Neural cell (in vitro differentiated cells): ENCODE measurements around the gene TFDP2. TPM values are rescaled to one million over a fixed set of nuclear protein-coding genes. Genes with fewer than 3 reads are reported as not detected.
A peak's percentile ranks its signal among the peaks of the same experiment; 100 is the strongest.
"Not testable (repeated sequence)": the region's sequence is repeated elsewhere in the genome, so short reads cannot be mapped to it uniquely, and the experiment has no call there.

Experiments
- H2AFZ ChIP-seq: fragments of 200-600, 300-800 bp; sonication (generic), shearing (Covaris generic); 2 replicates; pipeline ENCODE4 v1.6.0; 2014; ENCODE audit warnings: low read depth, mild to moderate bottlenecking, antibody characterized with exemption, low read length, moderate library complexity
- H3F3A ChIP-seq: fragments of 200-600 bp; shearing (Covaris generic); 2 replicates; pipeline ENCODE4 v1.6.1; 2016; ENCODE audit warnings: mild to moderate bottlenecking, moderate library complexity, mixed read lengths, antibody characterized with exemption, low read length; ENCODE audit not compliant: insufficient read depth, poor library complexity, severe bottlenecking
- H3K27ac ChIP-seq: fragments of 200-600, 300-800 bp; sonication (generic), shearing (Covaris generic); 2 replicates; pipeline ENCODE4 v1.5.1; 2014; ENCODE audit warnings: mild to moderate bottlenecking, low read length, moderate library complexity
- H3K27me3 ChIP-seq: fragments of 300-800, 200-600 bp; sonication (generic), shearing (Covaris generic); 2 replicates; pipeline ENCODE4 v1.6.0; 2014; ENCODE audit warnings: mild to moderate bottlenecking, low read depth, low read length, moderate library complexity; ENCODE audit not compliant: insufficient read depth
- H3K36me3 ChIP-seq: fragments of 300-800, 200-600 bp; sonication (generic), shearing (Covaris generic); 2 replicates; pipeline ENCODE4 v1.5.1; 2014; ENCODE audit warnings: mild to moderate bottlenecking, antibody characterized with exemption, low read length, moderate library complexity; ENCODE audit not compliant: insufficient read depth
- H3K4me2 ChIP-seq: fragments of 300-800, 200-600 bp; sonication (generic), shearing (Covaris generic); 2 replicates; pipeline ENCODE4 v1.6.0; 2014; ENCODE audit warnings: mild to moderate bottlenecking, low read length
- H3K4me3 ChIP-seq: fragments of 300-800, 200-600 bp; sonication (generic), shearing (Covaris generic); 2 replicates; pipeline ENCODE4 v1.5.1; 2014; ENCODE audit warnings: mild to moderate bottlenecking, low read length, moderate library complexity
- H3K79me2 ChIP-seq: fragments of 200-600 bp; shearing (Covaris generic); replicated peaks from 2 replicates; pipeline ENCODE4 v1.6.0; 2014; ENCODE audit warnings: mild to moderate bottlenecking, low read length, moderate library complexity; ENCODE audit not compliant: insufficient read depth
- H3K9ac ChIP-seq: fragments of 300-800, 200-600 bp; sonication (generic), shearing (Covaris generic); 2 replicates; pipeline ENCODE4 v1.6.1; 2016; ENCODE audit warnings: mild to moderate bottlenecking, low read length, mixed read lengths
- H3K9me2 ChIP-seq: fragments of 200-600 bp; shearing (Covaris generic); 2 replicates; pipeline ENCODE4 v1.6.1; 2016; ENCODE audit warnings: mild to moderate bottlenecking, low read length, mixed read lengths; ENCODE audit not compliant: insufficient read depth
- H3K9me3 ChIP-seq: fragments of 200-600, 300-800 bp; sonication (generic), shearing (Covaris generic); 2 replicates; pipeline ENCODE4 v1.6.1; 2016; ENCODE audit warnings: mild to moderate bottlenecking, mixed run types, low read length, moderate library complexity, mixed read lengths
- H4K20me1 ChIP-seq: fragments of 200-600 bp; shearing (Covaris generic); 2 replicates; pipeline ENCODE4 v1.6.1; 2016; ENCODE audit warnings: mild to moderate bottlenecking, mixed run types; ENCODE audit not compliant: insufficient read depth
- CTCF ChIP-seq: fragments of 450-650 bp; IDR thresholded peaks from 2 replicates; pipeline ENCODE4 v1.5.1; 2014; ENCODE audit warnings: antibody characterized with exemption, mild to moderate bottlenecking, moderate library complexity; ENCODE audit not compliant: poor library complexity, severe bottlenecking
- EP300 ChIP-seq: fragments of 450-650 bp; conservative IDR thresholded peaks from 2 replicates; pipeline ENCODE4 v1.6.1; 2014; ENCODE audit warnings: antibody characterized with exemption, mild to moderate bottlenecking, moderate library complexity; ENCODE audit not compliant: poor library complexity, severe bottlenecking
- EZH2 ChIP-seq: fragments of 200-600, 300-800 bp; shearing (Covaris generic), sonication (generic); IDR thresholded peaks from 2 replicates; pipeline ENCODE4 v1.6.1; 2014; ENCODE audit warnings: antibody characterized with exemption, low read length, borderline replicate concordance, mild to moderate bottlenecking; ENCODE audit not compliant: insufficient read depth, poor library complexity, severe bottlenecking
- MXI1 ChIP-seq: fragments of 450-650 bp; conservative IDR thresholded peaks from 2 replicates; pipeline ENCODE4 v1.6.1; 2014; ENCODE audit warnings: antibody characterized with exemption, mild to moderate bottlenecking; ENCODE audit not compliant: poor library complexity, severe bottlenecking
- POLR2AphosphoS5 ChIP-seq: IDR thresholded peaks from 2 replicates; pipeline ENCODE4 v1.6.1; 2012
- RAD21 ChIP-seq: fragments of 450-650 bp; conservative IDR thresholded peaks from 2 replicates; pipeline ENCODE4 v1.6.1; 2014; ENCODE audit warnings: antibody characterized with exemption, mild to moderate bottlenecking, moderate library complexity
- REST ChIP-seq: IDR thresholded peaks from 2 replicates; pipeline ENCODE4 v1.6.1; 2012; ENCODE audit warnings: borderline replicate concordance
- SMC3 ChIP-seq: fragments of 450-650 bp; conservative IDR thresholded peaks from 2 replicates; pipeline ENCODE4 v1.6.1; 2014; ENCODE audit warnings: antibody characterized with exemption, mild to moderate bottlenecking, moderate library complexity; ENCODE audit not compliant: poor library complexity
- TAF1 ChIP-seq: IDR thresholded peaks from 2 replicates; pipeline ENCODE4 v1.6.1; 2012; ENCODE audit warnings: low read depth
- polyA plus RNA-seq: library from polyadenylated mRNA; depleted of rRNA; stranded (reverse); fragments of >200 nt; gene quantifications from 2 replicates; pipeline ENCODE4 v1.2.3, GENCODE V29; 2014

Gene TFDP2
- polyA plus RNA-seq, 1 donor from 2014 or later, result 17.0 TPM

- no peak overlapping the region for H3K4me2 ChIP-seq
- H3K36me3 ChIP-seq, result peaks cover 8% of the 10 kb centered on the region
- TF ChIP-seq TAF1 (no peak), POLR2AphosphoS5 (no peak), MXI1 (no peak), EP300 (no peak), REST (no peak), EZH2 (no peak), SMC3 (no peak), RAD21 (no peak), CTCF (no peak)
- no peak overlapping the region for H2AFZ ChIP-seq
- H3K27me3 ChIP-seq, result no peaks in the 10 kb centered on the region
- H4K20me1 ChIP-seq, result no peaks in the 10 kb centered on the region
- H3K9me2 ChIP-seq, result no peaks in the 10 kb centered on the region
- H3K9ac ChIP-seq, result no peak overlapping the region
- no peak overlapping the region for H3K4me3 ChIP-seq
- H3K27ac ChIP-seq, result no peak overlapping the region
- H3K9me3 ChIP-seq, result no peaks in the 10 kb centered on the region
- no peaks in the 10 kb centered on the region for H3F3A ChIP-seq
- H3K79me2 ChIP-seq, result no peaks in the 10 kb centered on the region
Measured at GRCh38 chr3:141914311-141914710, 235.0 kb downstream of the TFDP2 start.

- Histone ChIP-seq H3K79me2 (no peaks in the 10 kb centered on the region), H3K9me3 (no peaks in the 10 kb centered on the region), H3K4me3 (no peak overlapping the region), H3K27me3 (no peaks in the 10 kb centered on the region), H3K36me3 (peaks cover 13% of the 10 kb centered on the region), H3K9ac (no peak overlapping the region), H3K27ac (no peak overlapping the region), H3K9me2 (no peaks in the 10 kb centered on the region), H3F3A (no peaks in the 10 kb centered on the region), H4K20me1 (no peaks in the 10 kb centered on the region), H2AFZ (no peak overlapping the region), H3K4me2 (no peak overlapping the region)
- TF ChIP-seq REST (no peak), EP300 (no peak), RAD21 (peak; percentile 56), MXI1 (no peak), POLR2AphosphoS5 (no peak), EZH2 (no peak), SMC3 (peak; percentile 56), CTCF (peak; percentile 59)
Measured at GRCh38 chr3:141913150-141913811, 236.1 kb downstream of the TFDP2 start.

- peaks cover 20% of the 10 kb centered on the region for H3K36me3 ChIP-seq
- not testable (repeated sequence) for H3K27me3 ChIP-seq, H2AFZ ChIP-seq, H3K27ac ChIP-seq, H3K4me2 ChIP-seq, H3K9me2 ChIP-seq, H3K4me3 ChIP-seq, H3F3A ChIP-seq, H3K79me2 ChIP-seq, H3K9me3 ChIP-seq, H3K9ac ChIP-seq, H4K20me1 ChIP-seq
Measured at GRCh38 chr3:141909986-141910385, 239.4 kb downstream of the TFDP2 start.
